ENCODE results near the gene CD247. TPM values are rescaled to one million over a fixed set of nuclear protein-coding genes. Genes with fewer than 3 reads are reported as not detected.

CD247 gene
- total and polyA plus RNA-seq, 2 of the 13 experiments (the other 11 are each of a cell fraction or from before 2014, with no cell fraction given), result 0.20 TPM; not detected in 1

DNA sequence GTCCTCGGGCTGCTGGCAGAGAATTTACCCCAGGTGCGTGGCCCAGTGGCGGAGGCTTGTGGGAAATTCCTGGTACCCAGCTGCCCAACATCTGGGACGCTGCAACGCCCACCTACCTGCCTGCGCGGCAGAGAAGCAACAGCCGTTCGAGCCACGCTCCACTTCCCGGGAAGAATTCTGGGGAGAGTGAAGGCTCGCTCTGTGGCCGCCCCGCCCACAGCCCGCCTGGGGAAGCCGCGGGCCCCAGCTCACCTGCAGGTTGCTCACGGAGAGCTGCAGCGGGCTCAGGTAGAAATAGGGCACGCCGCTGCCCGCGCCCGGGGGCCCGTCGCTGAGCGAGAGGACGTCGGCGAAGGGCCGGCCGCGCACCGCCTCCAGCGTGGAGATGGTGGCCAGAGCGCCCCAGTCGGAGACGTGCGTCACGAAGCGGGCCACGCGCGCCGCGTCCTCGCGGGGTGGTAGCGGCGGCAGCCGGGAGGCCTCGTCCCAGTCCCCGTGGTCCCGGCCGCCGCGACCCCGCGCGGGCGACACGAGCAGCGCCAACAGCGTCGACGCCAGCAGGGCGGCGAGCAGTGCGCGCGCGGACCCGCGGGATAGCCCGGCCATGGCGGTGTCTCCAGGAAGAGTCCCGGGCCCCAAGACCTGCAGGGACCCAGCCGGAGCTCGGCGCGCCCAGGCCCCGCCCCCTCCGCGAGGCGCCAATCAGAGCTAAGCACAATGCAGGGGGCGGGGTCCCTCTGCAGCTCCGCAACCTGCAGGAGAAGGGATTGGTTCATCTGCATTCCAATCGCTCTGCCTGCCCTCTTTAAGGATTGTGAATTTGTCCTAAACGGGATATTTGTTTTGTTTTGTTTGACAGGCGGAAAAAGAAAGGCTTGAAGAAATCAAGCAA is 35.1 kb upstream of the CD247 start, which contains the start of gene CREG1 (continued):
- TF ChIP-seq ZNF318 (CRISPR knock-in tag; IDR thresholded peaks at IDR 0.05) (no peak; the same call in 1 of the 2 replicates), SP4 (CRISPR knock-in tag; IDR thresholded peaks at IDR 0.05) (peak; percentile 79), TFAP4 (IDR thresholded peaks at IDR 0.05; ENCODE audit: borderline replicate concordance, low read depth) (no peak), ZNF24 (IDR thresholded peaks at IDR 0.05) (no peak), ZNF549 (CRISPR knock-in tag; IDR thresholded peaks at IDR 0.05) (no peak), XBP1 (CRISPR knock-in tag; IDR thresholded peaks at IDR 0.05) (no peak), ZBTB39 (CRISPR knock-in tag; IDR thresholded peaks at IDR 0.05) (no peak), ZNF652 (CRISPR knock-in tag; IDR thresholded peaks at IDR 0.05; ENCODE audit: borderline replicate concordance, low read depth) (no peak)
- TF ChIP-seq, protein P1, sequence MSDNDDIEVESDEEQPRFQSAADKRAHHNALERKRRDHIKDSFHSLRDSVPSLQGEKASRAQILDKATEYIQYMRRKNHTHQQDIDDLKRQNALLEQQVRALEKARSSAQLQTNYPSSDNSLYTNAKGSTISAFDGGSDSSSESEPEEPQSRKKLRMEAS (IDR thresholded peaks at IDR 0.05), result peak; percentile 71; the same call in 1 of the 2 replicates
- TF ChIP-seq, protein P2, sequence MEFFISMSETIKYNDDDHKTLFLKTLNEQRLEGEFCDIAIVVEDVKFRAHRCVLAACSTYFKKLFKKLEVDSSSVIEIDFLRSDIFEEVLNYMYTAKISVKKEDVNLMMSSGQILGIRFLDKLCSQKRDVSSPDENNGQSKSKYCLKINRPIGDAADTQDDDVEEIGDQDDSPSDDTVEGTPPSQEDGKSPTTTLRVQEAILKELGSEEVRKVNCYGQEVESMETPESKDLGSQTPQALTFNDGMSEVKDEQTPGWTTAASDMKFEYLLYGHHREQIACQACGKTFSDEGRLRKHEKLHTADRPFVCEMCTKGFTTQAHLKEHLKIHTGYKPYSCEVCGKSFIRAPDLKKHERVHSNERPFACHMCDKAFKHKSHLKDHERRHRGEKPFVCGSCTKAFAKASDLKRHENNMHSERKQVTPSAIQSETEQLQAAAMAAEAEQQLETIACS (CRISPR knock-in tag; IDR thresholded peaks at IDR 0.05), result peak; percentile 72
